ENCODE data around the gene RPL36A. TPM values are rescaled to one million over a fixed set of nuclear protein-coding genes. Genes with fewer than 3 reads are reported as not detected.

The RPL36A gene
- polyA plus RNA-seq, 1 of the 3 experiments (the other 2 are of a cell fraction): 3,417 TPM

- Histone ChIP-seq H3K27ac (ENCODE audit: low read depth in 2 of 2, low read length in 1 of 2) (no peak overlapping the region), H3K9me3 (no peaks in the 10 kb centered on the region), H3K36me3 (replicated peaks in 1 of 2; ENCODE audit: control insufficient read depth in 1 of 2, insufficient read depth in 2 of 2, low read length in 1 of 2) (peaks cover 35 to 37% of the 10 kb centered on the region in 2 experiments), H4K20me1 (ENCODE audit: insufficient read depth) (peaks cover 5% of the 10 kb centered on the region), H3K4me3 (ENCODE audit: low read depth in 2 of 2, low read length in 1 of 2) (no peak overlapping the region), H3K4me1 (ENCODE audit: control insufficient read depth in 1 of 2, insufficient read depth in 2 of 2, low read depth in 1 of 2, low read length in 1 of 2) (peaks cover 4 to 10% of the 10 kb centered on the region in 2 experiments; a peak in 2 of 4 replicates), H3K79me2 (ENCODE audit: insufficient read depth) (peaks cover 22% of the 10 kb centered on the region; the same call in 1 of the 2 replicates), H2AFZ (ENCODE audit: low read depth) (no peak overlapping the region), H3K9me2 (no peaks in the 10 kb centered on the region), H3K27me3 (ENCODE audit: insufficient read depth) (no peaks in the 10 kb centered on the region), H3K9ac (no peak overlapping the region), H3K4me2 (no peak overlapping the region), H3F3A (replicated peaks; ENCODE audit: insufficient read depth) (peaks cover 39% of the 10 kb centered on the region)
- ChIA-PET CTCF (no interaction called here), POLR2A (interaction anchor here (1.0 kb wide), 1 partner anchor 298 kb away, joined by 4 read pairs; the partner anchor contains the start of gene CENPI)
- TF ChIP-seq ELF1 (IDR thresholded peaks at IDR 0.05): no peak
- no peak for TF ChIP-seq CHD2 (IDR thresholded peaks at IDR 0.05; ENCODE audit: low read length, partially characterized antibody)
- no peak for TF ChIP-seq GATA2 (CRISPR knock-in tag; IDR thresholded peaks at IDR 0.05)
- TF ChIP-seq SIN3A (IDR thresholded peaks at IDR 0.05; ENCODE audit: borderline replicate concordance, low read depth, low read length): no peak
- TF ChIP-seq FOXJ3 (CRISPR knock-in tag; IDR thresholded peaks at IDR 0.05): no peak
- no peak for TF ChIP-seq USF2 (IDR thresholded peaks at IDR 0.05; ENCODE audit: borderline replicate concordance, low read depth, low read length)
- no peak for TF ChIP-seq EZH2phosphoT487 (IDR thresholded peaks at IDR 0.05; ENCODE audit: borderline replicate concordance, low read depth)
- TF ChIP-seq ZBTB33 (IDR thresholded peaks at IDR 0.05; ENCODE audit: borderline replicate concordance, low read depth): no peak
- TF ChIP-seq MAX (IDR thresholded peaks at IDR 0.05; ENCODE audit: low read depth): no peak
- TF ChIP-seq RAD21 (IDR thresholded peaks at IDR 0.05; ENCODE audit: low read length): no peak
- no peak for TF ChIP-seq FOXM1 (IDR thresholded peaks at IDR 0.05; ENCODE audit: low read depth)
- no peak for TF ChIP-seq TCF12 (IDR thresholded peaks at IDR 0.05)
- TF ChIP-seq YY1 (IDR thresholded peaks at IDR 0.05; ENCODE audit: low read depth): no peak
- no peak for TF ChIP-seq IRF3 (IDR thresholded peaks at IDR 0.05; ENCODE audit: low read depth, low read length)
- TF ChIP-seq PBX3 (IDR thresholded peaks at IDR 0.05): no peak
- TF ChIP-seq RXRA (IDR thresholded peaks at IDR 0.05; ENCODE audit: borderline replicate concordance, low read depth): no peak
- no peak for TF ChIP-seq NRF1 (IDR thresholded peaks at IDR 0.05; ENCODE audit: low read depth, low read length)
- no peak for TF ChIP-seq GABPA (IDR thresholded peaks at IDR 0.05; ENCODE audit: low read depth)
- TF ChIP-seq NFIC (IDR thresholded peaks at IDR 0.05; ENCODE audit: borderline replicate concordance): no peak
- no peak for DNase-seq
- 100% methylated on average over 1 of the region's 1 CpG for WGBS (ENCODE audit: low lambda C conversion rate)
Measured at GRCh38 chrX:101395789-101396188, 5.0 kb downstream of the RPL36A start.

Data from SK-N-SH (cell line).